ENCODE results near the gene INSR.

DNA sequence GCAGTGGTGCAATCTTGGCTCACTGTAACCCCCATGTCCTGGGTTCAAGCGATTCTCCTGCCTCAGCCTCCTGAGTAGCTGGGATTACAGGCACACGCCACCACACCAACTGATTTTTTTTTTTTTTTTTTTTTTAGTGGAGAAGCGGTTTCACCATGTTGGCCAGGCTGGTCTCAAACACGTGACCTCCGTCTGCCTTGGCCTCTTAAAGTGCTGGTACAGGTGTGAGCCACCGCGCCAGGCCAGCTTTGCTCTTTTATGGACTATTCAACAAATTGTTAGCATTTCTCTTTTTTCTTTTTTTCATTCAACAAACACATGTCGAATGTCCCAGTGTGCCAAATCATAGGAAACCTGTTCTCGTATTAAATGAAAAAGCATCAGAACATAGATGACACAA is 99.6 kb downstream of the INSR start:
- TF ChIP-seq CTCF (IDR thresholded peaks at IDR 0.05) = no peak
- TF ChIP-seq POLR2A (IDR thresholded peaks at IDR 0.05) = no peak
